ENCODE data around the gene TRPV5.

The TRPV5 gene

DNA sequence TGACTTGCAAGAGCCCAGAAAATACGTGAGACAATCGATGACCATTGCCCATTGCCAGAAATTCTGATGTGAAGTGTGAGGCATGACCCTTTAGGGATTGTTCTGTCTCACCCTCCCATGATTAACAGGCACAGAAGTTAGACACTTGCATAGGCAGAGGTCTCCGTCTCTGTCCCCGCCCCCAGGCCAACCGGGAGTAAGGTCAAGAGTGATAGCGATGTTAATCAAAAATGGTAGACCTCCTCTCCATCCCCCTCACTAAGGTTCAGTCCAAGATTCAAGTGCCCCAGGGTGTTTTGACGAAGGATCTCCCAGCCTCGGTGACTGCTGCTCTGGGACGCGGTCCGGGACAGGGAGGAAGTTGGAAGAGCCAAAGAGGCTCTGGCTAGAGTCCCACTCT, 25.3 kb downstream of the TRPV5 start:
- no peak for DNase-seq

DNA sequence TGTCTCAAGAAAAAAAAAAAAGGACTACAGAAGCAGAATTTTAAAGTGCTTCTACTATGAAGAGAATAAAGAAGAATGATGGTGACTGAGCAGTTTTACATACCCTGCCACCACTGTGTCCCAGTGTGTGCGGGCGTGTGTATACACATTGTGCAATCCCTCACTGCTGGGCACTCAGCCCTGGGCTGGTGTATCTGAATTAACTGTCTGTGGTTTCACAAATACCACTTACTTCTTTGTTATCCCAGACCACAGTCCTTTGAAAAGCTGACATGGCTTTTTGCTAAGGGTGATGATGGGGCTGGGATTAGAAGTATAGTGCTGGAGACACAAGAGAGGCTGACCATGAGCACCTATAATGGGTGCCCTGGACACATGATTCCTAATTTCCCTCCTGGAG, 26.9 kb downstream of the TRPV5 start:
- DNase-seq = no peak

DNA sequence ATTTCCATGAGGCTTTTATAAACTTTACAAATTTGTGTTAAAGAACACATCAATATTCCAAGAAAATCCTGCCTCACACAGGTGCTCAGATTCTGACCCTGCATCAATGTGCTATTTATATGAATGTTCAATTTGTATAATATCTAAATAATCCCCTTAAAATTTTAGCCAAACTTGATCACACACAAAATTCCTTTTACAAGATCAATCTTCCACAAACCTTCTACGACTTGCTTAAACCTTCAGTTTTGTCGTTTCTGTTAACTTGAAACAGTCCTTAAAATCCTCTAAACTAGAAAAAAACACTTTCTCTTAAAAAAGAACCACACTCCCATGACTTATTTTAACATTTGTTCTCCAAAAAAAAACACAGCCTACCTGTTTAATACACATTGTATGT, 27.8 kb downstream of the TRPV5 start:
- DNase-seq = no peak

DNA sequence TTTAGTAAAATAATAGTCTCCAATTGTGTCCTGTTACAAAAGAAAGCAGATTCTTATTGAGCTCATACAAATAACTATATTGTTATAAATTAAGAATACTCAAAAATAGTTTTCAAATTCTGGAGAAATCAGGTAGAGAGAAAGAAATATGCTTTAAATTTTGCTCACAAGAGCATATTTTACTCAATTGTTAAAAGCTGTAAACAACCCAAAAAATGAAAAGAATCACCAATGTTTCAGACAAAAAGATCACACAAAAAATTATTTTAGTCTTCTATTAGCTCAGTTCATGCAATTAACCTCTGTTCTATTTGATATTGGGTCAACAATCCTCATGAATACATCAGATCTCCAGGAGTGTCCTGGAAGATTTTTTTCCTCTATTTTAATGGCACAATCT, 29.4 kb downstream of the TRPV5 start:
- DNase-seq = no peak

DNA sequence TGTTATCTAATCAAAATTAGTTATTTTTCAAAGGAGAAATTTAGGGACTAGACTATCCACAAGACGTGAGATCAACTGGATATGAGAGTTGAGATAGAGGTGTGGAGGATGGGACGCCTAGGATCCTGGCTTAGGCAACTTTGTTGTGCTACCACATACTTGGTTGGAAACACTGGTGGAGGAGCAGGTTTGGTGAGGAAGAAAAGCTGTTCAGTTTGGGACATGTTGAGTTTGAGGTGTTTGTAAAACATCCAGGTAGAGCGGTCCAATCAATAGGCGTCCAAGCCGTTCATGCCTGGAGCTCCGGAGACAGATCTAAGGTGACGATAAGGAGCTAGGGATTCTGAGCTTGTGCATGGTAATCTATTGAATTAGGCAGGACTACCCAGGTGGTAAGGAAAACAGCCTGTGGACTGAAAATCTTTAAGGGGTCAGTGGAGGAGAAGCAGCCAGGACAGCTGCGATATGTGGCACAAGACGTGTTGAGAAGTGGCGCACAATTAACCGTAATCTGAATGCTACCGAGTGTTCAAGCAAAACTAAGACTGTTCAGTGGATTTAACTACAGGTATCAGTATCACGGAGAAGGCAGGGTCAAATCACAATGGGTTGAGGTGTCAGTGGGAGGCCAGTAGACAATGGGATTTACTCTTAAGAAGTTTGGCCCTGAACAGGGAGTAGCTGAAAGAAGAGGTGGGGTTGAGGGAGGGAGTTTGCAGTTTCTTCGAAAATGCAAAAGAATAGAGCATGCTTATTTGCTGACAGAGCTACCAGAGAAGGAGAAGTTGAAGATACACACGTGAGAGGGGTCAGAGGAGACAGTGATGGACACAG, 31.9 kb downstream of the TRPV5 start:
- no peak for DNase-seq

DNA sequence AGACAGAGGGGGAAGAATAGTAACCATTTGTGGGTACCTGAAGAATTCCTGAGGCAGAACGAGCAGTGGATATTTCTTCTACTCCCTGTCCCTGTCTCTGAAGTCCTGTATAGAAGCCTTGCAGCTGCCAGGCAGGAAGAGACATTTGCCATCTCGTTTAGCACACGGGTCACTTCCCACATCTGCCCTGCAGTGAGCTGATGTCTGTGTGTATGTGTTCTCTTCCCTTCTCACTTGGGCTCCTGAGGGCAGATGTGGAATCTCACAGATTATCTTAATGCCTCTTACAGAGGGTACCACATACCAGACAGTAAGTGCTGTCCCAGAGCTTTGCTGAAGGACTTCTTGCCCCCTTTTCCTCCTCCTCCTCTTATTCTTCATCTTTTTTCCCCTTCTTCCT, 33.9 kb downstream of the TRPV5 start:
- no peak for DNase-seq

DNA sequence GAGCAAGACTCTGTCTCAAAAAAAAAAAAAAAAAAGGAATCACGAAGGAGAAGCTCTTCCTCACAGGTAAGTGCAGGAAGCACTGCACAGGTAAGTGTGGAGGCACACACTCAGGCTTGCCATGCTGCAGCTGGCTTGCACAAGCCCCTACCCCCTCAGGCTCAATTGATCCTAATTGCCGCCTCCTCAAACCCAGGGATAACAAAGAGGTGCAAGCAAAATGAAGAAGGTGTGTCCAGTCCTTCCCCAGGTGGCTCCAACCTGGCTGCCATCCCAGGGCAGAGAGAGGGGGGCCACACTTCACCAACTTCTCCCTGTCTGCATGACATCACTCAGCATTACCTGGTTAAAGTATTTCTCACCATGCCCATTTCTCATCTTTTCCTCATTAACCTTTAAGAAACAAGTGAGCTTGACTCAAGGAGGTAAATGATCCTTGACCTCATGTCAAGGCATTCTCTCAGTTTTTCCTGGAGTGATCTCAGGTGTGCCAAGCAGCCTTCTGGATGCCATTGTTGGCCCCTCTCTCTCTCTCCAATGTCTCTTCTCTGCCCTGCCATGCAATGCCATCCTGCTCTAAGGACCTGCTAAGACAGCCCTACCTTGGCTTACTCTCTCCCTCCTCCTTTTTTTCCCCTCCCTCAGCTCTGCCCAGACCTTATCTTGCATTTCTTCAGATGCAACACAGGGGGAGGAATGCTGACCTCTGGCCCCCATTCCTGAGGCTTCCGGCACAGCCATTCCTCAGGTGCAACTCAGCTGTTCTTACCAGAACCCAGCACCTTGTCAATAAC, 35.0 kb downstream of the TRPV5 start:
- no peak for DNase-seq

DNA sequence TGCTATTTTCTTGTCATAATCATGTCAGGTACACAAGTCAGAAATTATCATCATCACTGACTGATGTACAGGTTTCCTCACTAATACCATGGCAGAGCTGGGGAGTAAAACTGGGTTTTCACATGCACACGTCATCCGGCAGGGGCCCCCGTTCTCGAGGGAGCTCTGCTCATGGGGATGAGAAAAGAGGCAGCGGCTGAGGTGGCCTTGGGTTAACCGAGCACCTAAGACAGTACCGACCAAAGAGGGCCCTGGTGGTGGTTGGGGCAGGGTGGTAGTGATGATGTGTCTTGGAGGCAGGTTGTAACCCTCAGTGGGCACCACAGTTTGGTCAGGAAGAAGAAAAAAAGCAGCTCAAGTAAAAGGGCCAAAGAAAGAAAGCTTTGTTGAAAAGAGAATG, 35.9 kb downstream of the TRPV5 start:
- no peak for DNase-seq

DNA sequence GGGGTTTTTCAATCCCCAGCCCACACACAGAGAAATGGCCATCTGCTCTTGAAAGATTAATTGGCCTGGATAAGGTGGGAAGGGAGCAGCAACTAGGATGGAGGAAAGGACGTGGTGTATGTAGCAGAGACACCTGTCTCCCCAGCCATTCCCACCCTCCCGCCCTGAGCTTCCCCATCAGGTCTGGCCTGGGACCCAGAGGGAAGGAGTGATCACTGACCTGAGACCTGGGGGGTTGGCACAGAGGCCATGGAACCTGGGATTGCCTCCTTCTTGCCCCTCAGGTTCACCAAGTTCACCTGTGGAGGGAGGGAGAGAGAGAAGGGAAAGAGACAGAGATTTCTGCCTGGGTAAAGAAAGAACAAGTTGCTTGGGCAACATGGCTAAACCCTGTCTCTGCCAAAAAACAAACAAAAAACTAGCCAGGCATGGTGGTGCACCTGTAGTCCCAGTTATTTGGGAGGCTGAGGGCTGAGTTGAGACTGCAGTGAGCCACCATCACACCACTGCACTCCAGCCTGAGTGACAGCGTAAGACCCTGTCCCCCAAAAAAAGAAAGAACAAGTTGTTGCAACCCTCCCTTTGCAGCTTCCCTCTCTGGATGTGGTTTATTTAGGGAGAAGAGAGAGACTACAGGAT, 36.7 kb downstream of the TRPV5 start:
- DNase-seq = no peak

DNA sequence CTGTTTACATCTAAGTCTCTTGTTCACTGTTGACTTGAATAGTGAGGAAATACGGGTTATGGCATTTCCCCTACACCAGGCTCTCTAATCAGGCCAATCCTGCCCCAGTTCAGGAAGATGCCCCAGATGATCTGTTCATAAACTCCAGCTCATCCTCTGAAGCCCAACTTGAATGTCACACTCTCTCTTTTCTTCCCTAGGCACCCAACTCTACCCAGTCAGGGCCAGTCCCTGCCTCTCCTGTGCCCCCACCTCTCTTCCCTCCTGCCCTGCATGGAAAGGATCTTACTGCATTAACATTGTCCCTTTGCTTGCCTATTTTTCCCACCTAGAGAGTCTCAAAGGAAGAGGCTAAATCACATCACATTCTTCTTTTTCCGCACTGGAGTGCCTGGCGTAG, 37.4 kb downstream of the TRPV5 start:
- DNase-seq = no peak

DNA sequence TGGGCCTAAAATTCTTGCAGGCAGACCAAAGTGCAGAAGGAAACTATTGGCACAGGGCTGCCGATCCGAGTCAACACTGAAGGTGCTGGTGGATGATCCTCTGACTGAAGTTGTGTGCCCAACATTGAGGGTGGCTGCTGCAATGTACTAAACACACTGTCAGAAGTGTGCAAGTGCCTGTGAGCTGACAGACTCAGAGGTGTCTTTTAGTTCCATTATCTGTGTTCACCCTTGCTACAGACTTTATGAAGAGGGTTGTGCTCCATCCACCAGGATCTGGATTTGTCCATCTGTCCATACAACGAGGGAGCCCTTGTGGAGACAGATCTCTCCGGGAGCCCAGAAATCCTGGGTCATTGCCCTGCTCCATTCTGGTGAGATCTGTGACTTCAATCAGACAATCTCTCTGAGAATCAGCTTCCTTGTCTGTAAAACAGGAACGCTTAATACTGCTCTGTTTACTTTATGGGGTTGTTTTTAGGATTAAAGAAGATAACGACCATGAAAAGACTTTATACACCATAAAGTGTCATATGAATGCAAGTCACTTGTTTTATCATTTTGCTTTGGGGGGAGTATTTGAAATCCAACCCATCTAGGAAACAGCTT, 38.5 kb downstream of the TRPV5 start:
- DNase-seq = no peak

DNA sequence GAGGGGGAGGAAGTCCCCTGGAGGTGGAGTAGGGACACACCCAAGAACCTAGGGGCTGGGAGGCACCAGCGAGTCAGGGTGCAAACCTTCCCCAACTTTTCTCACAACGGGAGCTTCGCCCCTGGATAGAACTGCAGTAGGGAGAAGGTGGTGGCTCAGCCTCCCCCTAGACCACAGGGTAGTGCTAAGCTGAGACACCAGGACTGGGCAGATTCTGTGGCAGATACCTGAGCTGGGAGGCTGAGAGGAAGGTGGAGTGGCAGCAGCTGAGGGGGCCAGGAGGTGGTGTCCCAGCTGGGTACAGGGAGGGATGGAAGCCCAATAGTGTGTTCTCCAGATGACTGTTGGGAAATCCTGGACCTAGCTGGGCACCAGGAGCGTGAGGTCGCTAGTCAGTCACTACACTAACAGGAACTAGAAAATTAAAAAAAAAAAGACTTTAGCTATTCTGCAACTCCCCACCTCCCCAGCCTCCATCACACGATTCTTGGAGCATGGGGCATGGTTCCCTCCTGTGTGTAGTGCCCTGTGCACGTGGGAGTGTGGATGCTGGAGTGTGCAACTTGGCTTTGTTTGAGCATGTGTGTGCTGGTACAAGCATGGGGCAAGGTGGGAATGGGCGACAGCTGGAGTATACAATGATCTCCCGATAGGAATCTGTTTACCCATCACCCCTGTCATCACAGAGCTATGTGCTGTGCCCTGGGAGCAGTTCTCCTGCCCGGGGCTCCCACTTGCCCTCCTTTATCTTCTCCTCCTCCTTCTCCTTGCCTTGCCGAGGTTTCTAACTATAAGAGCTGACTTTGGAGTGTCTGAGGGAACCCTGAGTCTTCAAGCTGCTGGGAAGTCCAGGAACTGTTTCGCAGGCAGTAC, 39.2 kb downstream of the TRPV5 start:
- DNase-seq = no peak

DNA sequence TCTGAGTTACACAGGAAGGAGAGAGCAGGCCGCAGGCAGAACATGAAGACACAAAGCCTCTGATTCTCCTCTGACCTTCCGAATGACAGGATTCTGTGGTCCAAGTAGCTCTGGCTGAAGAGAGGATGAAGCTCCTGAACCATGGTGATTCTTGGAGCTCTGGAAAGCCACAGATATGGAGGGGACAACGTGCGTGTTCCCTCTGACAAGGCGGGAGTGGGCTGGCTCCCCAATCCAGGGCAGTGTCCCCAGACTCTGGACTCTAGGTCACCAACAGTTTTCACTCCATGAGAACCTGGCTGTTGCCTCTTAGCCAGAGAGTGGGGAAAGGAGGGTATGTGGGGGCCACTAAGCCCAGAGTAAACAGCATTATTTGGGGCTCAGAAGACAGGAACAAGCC, 40.6 kb downstream of the TRPV5 start:
- DNase-seq = no peak

DNA sequence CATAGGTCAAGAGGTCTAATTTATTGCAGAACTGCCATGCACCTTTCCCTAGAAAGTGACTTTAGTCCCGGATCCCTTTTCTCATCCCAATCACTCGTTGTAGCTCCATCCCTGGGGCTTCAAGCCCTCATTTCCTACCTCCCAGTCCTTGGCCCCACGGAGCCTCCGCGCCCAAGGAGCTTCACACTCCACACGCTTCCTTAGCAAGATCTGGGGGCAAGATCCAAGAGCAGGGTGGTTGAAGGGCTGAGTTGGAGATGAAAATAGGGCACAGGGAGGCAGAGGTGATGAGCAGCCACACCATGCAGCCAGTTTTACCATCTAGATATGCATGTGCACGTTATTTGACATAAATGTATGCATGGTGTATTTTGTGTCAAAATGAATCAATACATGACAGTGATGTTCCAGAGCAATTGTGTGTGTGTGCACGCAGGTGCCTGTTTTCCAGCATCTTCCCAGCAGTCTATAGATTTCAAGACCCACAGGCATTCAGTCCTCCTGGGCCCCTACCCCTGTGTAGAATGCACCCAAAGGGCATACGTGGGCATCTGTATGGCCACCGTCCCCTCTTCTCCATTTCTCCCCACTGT, 42.0 kb downstream of the TRPV5 start:
- no peak for DNase-seq

DNA sequence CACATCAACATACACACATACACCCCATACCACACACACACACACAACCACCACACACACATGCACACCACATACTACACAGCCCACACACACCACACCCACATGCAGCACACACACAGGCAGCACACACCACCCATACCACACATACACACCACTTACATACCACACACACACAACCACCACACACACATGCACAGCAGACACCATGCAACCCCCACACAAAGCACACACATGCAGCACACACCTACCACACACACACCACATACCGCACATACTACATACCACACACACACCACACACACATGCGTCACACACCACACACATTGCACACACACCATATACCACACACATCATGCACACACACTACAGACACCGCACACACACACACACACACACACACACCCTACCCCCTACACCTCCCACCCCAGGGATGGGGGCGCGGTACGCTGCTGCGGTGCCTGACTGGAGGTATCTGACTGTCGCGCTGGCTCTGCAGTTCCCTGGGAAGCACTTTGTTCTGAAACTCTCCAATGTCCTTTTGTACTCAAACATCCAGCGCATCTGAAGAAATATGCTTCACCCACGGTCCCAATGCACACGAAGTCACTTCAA, 42.6 kb downstream of the TRPV5 start:
- no peak for DNase-seq

DNA sequence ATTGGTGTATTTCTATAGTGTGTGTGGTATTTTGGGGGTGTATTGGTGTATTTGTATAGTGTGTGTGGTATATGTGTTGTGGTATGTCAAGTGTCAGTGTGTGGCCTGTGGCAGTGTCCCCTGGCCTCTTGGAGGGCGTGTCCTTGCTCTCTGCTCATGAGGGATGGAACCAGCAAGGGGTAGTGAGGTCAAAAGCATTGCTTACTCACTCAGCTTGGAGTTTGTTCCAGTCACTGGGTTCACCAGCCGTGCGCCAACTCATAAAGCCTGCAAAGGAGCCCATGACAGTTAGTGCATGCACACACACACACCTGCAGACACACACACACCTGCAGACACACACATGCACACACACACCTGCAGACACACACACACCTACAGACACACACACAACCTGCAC, 43.7 kb downstream of the TRPV5 start:
- no peak for DNase-seq

DNA sequence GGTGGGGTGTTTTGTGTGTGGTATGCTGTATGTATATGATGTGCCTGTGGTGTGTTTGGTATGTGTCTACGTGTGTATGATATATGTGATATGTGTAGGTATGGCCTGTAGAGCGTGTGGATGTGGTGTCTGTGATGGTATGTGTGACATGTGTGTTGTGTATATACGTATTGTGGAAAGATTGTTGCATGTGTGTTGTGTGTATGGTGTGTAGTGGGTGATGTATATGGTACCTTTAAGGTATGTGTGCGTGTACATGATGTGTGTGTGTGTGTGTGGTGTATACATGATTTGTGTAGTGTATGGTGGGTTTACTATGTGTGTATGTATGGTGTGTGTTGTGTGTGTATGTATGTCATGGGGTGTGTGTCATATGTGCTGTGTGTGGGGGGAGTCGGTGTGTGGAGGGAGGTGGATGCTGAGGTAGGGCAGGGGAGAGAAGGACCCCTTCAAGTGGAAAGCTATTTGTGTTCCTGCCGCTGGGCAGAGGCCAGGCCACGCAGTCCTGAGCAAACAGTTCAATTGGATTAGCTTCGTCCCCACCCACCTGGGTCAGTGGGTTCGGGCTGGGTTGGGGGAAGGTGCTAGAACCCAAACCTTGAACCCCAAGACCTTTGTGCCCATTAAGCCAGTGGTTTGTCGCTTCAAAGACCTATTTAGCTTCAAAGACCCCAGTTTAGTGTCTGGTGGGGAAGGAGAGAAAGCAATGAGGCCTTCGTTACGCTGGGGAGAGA, 46.1 kb downstream of the TRPV5 start:
- DNase-seq = no peak

DNA sequence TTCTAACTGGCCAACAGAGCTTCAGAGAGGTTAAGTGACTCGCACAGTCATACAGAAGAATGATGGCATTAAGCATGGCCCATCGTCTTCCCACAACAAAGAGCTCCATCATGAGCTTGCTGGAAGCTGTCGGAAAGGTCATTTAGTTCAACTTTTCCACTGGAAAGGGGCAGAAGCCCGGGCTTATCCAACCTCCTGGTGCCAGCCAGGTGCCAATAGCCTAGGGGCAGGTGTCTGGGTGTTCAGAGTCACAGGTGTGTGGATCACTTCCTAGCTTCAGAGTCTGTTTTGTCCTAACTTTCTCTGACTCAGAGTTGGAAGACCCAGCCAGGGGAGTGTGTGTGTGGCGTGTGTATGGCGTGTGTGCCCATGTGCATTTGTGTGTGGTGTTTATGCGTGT, 46.7 kb downstream of the TRPV5 start:
- no peak for DNase-seq

DNA sequence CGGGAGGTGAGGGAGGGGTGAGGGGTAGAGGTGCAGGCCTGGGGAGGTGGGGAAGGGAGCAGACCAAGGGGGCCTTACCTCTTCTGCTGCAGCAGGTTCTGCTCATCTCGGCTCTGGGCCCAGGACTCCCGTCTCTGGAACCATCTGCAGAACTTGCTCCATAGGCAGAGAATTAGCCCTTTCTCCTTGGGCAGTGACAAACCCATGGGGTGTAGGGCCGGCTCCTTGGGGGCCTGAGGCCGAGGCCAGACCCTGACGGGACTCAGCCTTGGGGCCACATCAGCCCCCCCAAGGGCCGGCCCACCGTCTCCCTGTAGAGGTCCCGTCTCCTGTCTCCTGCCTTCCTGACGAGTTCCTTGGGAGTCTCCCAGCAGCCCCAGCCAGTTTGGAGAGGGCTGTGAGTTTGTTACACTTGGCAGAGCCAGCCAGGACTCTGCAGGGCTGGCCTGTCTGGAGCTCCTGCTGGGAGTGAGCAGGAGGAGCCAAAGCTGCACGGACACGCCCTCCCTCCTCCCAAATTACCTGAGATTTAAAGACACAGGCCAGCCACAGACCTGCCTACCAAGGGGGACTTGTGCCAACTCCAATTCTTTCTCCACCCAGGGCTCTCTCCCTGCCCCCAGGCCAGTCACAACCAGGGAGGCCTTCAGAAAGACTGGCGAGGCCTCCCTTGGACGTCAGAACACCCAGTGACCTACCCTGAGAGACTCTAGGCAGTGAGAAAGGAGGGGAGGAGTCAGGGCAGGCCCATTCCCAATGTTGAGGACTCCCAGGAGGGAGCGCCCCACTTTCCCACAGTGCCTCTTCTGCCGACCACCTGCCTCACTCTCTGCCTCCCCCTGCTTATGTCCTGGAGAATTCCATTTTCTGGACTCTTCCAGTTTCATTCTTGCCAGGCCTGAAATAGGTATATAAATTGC, 48.0 kb downstream of the TRPV5 start, which contains the start of gene TRPV6:
TRPV6 (minus strand) TSS at position 435 of the 920 bp plus-strand sequence.
- no peak for DNase-seq

DNA sequence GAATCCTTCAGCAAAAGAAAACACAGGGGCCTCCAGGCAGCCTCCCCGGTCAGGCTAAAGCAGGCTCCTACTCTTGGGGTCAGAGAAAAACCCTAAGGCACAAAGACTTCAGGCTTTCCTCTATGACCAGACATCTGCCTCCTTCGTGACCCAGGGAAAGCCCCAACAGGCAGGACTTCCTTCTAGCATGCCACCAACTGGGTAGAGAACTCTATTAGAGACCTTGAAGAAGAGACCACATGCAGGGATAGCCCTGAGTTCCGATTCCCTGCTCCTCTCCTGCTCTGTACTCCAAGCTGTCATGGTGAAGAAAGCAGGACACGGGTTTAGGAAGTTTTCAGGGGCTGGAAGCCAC, 49.3 kb downstream of the TRPV5 start:
- no peak for DNase-seq
